Ishikawa (cell line): Measurements from ENCODE around the gene LIMK2.
A peak's percentile ranks its signal among the peaks of the same experiment; 100 is the strongest.

ENCODE experiments used
- CREB1 ChIP-seq: IDR thresholded peaks from 2 replicates; pipeline ENCODE4 v1.6.1; 2012; ENCODE audit warnings: low read depth
- EP300 ChIP-seq: IDR thresholded peaks from 2 replicates; pipeline ENCODE4 v1.6.1; 2012; ENCODE audit warnings: borderline replicate concordance
- FOXM1 ChIP-seq: IDR thresholded peaks from 2 replicates; pipeline ENCODE4 v1.6.1; 2012; ENCODE audit warnings: low read depth, borderline replicate concordance
- RAD21 ChIP-seq: IDR thresholded peaks from 2 replicates; pipeline ENCODE4 v1.6.1; 2012; ENCODE audit warnings: low read depth
- TAF1 ChIP-seq: IDR thresholded peaks from 2 replicates; pipeline ENCODE4 v1.6.1; 2012; ENCODE audit warnings: low read depth, mild to moderate bottlenecking
- TEAD4 ChIP-seq: IDR thresholded peaks from 2 replicates; pipeline ENCODE4 v1.6.1; 2012
- ZBTB7A ChIP-seq: IDR thresholded peaks from 2 replicates; pipeline ENCODE4 v1.6.1; 2012; ENCODE audit warnings: low read depth
- TF ChIP-seq, protein P1 (sequence below): IDR thresholded peaks from 2 replicates; pipeline ENCODE4 v1.6.1; 2012

DNA sequence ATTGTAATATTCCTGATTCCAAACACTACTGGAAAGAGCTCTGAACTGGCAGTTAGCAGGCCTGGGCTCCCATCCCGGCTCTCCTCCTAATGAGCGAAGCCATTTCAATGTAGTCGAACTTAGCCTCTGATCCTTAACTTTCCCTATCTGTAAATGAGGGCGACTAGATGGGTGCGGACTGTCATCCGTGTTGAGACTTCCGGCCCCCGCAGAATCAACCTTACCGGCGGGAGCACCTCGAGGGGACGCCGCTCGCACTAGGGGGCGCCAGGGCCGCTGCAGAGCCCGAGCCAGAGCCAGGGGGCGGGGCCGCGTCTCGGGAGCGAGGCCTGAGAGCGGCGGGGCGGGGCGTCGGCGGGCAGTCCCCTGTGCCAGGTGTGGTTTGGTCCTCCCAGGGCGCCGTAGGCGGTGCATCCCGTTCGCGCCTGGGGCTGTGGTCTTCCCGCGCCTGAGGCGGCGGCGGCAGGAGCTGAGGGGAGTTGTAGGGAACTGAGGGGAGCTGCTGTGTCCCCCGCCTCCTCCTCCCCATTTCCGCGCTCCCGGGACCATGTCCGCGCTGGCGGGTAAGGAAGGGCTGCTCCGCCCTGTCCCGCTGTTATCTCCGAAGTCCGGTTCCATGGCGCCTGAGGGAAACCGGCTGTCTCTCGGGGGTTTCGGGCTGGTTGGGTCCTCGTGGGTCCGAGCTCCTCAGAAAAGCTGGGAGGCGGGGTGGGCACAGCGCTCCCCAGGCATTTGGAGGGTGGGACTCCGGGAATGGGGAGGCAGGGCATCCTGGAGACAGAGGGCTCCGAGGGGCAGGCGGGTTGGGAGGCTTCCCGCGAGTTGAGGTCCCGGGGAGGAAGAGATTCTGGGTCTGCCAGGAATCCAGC is at the start of gene LIMK2:
- TF ChIP-seq ZBTB7A (peak; percentile 61; the same call in 1 of the 2 replicates), TAF1 (peak; percentile 52), RAD21 (peak; percentile 75; the same call in 1 of the 2 replicates), TEAD4 (peak; percentile 13; the same call in 1 of the 2 replicates), EP300 (0 out of 2 replicates have a peak, but pooled peaks have one; percentile 24), CREB1 (no peak), FOXM1 (no peak)
- TF ChIP-seq, protein P1, sequence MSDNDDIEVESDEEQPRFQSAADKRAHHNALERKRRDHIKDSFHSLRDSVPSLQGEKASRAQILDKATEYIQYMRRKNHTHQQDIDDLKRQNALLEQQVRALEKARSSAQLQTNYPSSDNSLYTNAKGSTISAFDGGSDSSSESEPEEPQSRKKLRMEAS: no peak; the same call in 1 of the 2 replicates
